NCI-H1930 (cell line): Measurements from ENCODE around the gene FOXP1.
"Not testable (repeated sequence)": the region's sequence is repeated elsewhere in the genome, so short reads cannot be mapped to it uniquely, and the experiment has no call there.

Experiments used
- DNase-seq, 2 experiments: peaks; one replicate each; lab custom pipeline; 2025; lab: John Stamatoyannopoulos, UW

The FOXP1 gene

DNA sequence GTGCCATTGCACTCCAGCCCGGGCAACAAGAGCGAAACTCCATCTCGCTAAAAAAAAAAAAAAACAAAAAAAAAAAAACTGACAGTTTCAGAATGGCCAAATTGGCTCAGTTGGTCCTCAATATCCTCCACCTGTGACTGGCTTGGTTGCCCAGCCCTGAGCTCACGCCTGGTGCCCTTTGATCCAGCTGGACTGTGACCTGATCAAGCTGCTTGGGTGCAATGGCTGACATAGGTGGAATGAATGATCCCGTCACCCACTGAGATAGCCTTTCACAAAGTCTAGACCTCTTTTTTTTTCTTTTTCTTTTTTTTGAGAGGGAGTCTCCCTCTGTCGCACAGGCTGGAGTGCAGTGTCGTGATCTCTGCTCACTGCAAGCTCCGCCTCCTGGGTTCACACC is 254.6 kb downstream of the FOXP1 start:
- no peak for DNase-seq

- no peak for DNase-seq
Observed at GRCh38 chr3:71327936-71328335, 255.6 kb downstream of the FOXP1 start.

GRCh38 chr3:71325715-71326114 is 257.8 kb downstream of the FOXP1 start:
- DNase-seq: no peak

DNA sequence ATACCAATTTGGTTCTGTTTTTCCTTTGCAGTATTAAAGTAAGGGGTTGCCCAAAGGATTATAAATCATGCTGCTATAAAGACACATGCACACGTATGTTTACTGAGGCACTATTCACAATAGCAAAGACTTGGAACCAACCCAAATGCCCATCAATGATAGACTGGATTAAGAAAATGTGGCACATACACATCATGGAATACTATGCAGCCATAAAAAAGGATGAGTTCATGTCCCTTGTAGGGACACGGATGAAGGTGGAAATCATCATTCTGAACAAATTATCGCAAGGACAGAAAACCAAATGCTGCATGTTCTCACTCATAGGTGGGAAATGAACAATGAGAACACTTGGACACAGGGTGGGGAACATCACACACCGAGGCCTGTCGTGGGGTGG is 259.3 kb downstream of the FOXP1 start:
- DNase-seq: not testable (repeated sequence)

DNA sequence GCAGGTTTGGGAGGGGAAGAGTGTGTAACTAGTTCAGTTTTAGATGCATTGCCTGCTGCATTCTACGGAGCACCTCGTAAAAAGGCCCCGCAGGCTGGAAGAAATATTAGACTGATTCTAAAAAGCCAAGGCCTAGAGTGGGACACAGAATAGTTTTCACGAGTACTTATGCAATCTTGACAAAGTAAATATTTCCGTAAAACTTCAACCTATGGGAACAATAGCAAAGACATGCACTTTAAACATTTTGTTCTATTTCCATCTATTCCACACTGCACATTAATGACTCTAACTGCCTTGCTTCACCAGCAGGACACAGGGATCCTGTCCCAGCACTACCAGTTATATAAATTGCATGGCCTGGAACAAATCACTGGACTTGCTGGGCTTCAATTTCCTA is 260.0 kb downstream of the FOXP1 start:
- no peak for DNase-seq

- no peak for DNase-seq
Observed at GRCh38 chr3:71322154-71322553, 261.4 kb downstream of the FOXP1 start.

DNA sequence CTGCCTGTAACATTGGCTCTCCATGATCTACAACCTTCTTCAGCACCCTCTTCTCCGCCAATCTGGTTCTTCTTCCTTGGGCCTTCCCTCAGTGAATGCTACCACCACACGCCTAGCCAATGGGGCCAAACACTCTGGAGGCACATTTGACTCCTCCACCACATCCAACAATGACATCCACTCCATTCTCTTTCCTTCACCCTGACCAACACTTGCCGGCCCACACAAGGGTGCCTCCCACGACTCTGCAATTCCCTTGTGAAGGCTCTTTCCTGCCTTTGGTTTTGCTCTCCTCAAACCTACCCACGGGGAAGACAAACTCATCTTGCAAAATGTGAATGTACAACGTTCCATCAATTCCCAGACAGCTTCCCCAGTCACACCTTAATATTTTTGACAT is 263.8 kb downstream of the FOXP1 start:
- DNase-seq: no peak

- DNase-seq: no peak
Observed at GRCh38 chr3:71318458-71318827, 265.1 kb downstream of the FOXP1 start.

DNA sequence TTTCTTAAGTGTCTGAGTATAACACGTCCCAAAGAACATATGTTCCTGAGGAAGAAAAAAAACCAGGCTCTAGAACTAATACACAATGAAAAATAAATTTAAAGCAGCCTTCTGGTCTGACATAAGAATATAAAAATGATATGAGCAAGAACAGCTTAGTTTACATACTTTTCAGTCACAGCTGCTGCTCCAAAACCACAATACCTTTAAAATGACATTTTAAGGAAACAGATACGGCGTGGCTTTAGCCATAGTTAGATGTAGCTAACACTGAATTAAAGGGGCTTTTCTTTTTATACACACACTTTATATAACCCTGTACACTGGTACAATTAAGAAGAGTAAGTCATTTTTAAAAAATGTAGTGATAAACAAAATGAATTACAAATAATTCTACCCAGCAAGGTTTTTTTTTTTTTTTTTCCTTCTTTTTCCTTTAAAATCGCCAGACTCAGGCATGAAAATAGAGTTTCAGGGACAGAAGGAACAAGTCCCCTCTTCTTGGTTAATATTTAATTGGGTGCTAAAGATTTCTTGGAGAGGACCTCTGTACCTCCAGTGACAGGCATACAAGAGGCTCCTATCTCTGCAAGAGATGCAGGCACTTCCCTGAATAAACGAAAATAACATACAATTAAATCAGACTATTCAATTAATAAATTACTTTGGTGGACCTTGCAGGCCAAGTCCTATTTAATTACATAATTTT is 265.6 kb downstream of the FOXP1 start:
- DNase-seq: no peak

DNA sequence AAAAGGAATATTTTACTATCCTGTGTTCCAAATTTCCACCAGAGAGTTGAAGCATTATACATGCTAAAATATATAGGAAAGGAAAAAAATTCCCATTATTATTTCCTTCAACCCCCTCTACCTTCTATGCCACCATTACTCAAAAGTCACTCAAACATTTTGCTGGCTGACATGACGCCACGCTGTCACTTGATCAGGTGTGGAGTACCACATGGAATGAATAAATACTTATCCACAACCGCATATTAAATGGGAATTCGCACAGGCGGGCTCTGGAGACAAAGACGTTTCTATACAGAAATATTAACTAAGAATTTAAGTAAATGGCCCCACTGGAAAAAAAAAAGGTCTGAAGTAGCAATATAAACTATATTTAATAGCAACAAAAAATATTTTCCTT is 266.4 kb downstream of the FOXP1 start:
- no peak for DNase-seq

GRCh38 chr3:71316066-71316777 is 267.3 kb downstream of the FOXP1 start:
- no peak for DNase-seq

DNA sequence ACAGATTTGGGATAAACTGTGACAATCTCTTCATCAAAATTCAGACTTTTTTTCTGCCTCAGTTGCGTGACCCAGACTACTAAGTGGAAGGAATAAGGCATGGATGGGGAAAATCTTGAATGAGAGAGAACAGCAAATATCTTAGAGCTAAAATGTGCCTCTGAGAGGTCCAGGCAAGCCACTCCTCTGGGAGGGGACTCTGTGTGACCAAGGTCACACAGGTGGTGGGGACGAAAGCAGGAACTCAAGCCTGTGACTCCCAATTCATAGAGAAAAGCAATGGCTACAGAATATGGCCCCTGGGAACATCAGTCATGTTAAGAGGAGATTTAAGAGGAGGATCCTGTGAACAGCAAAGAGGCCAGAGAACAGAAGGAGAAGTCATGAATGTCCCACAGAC is 268.1 kb downstream of the FOXP1 start:
- DNase-seq: no peak

GRCh38 chr3:71313844-71314243 is 269.7 kb downstream of the FOXP1 start:
- DNase-seq: no peak

DNA sequence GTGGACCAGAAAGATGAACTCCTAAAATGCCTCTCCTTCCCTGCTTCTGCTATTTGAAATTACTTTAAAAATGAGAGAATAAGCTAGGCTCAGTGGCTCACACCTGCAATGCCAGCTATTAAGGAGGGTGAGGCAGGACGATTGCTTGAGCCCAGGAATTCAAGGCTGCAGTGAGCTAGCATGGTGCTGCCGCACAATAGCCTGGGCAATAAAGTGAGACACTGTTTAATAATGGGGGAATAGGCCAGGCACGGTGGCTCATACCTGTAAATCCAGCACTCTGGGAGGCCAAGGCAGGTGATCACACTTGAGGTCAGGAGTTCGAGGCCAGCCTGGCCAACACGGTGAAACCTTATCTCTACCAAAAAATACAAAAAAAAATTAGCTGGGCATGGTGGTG is 271.1 kb downstream of the FOXP1 start:
- DNase-seq: no peak

- DNase-seq: no peak
Observed at GRCh38 chr3:71311661-71312046, 271.9 kb downstream of the FOXP1 start.

DNA sequence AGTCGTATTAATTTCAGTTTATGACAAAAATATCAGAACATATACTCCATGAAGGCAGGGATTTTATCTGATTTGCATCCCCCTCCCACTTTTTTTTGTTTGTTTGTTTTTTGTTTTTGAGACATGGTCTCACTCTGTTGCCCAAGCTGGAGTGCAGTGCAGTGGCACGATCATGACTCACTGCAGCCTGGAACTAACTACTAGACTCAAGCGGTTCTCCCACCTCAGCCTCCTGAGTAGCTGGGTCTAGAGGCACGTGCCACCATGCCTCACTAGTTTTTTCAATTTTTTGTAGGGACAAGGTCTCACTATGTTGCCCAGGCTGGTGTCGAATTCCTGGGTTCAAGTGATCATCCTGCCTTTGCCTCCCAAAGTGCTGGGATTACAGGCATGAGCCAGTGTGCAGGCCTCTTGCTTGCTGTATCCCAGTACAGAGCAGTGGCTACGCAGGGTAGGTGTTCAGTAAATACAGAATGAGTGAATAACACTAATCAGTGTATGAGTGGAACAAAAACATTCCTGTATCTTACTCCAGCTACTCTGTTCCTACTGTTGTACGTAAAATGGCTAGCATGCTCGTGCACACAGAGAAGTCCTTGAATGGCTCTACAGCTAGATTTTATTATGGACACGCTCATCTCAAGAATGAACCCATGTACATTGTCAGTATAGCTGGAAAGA is 272.4 kb downstream of the FOXP1 start:
- DNase-seq: no peak

DNA sequence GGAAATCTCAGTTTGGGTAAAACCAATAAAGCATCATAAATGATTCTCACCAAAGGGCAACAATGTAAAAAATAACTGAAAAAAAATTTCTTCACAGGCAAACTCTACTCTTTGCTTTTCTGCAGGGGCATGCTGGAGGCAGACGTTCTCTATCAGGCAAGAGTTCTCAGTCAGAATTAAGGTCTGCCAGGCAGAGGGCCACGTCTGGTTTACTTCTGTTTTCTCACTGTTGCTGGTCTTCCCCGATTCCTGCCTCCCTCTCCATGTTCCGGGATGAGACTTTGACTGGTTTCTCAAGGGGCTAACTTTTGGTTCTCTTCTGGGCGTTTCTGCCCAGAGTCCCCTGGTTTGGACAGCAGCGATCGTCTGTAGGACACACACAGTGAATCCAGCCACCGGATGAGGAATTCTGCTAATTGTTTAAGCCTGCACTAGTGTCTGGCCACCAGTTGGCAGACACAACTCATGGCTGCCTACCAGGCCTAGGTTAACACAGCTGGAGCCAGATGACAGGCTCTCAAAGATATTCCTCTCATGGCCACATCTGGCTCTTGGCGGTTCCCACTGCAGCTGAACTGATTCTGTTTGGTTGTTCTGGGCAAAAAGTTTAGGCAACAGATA is 273.1 kb downstream of the FOXP1 start:
- no peak for DNase-seq

- DNase-seq: no peak
Observed at GRCh38 chr3:71309886-71310285, 273.6 kb downstream of the FOXP1 start.

- DNase-seq: no peak
Observed at GRCh38 chr3:71309342-71309741, 274.2 kb downstream of the FOXP1 start.

GRCh38 chr3:71308836-71309235 is 274.7 kb downstream of the FOXP1 start:
- no peak for DNase-seq

DNA sequence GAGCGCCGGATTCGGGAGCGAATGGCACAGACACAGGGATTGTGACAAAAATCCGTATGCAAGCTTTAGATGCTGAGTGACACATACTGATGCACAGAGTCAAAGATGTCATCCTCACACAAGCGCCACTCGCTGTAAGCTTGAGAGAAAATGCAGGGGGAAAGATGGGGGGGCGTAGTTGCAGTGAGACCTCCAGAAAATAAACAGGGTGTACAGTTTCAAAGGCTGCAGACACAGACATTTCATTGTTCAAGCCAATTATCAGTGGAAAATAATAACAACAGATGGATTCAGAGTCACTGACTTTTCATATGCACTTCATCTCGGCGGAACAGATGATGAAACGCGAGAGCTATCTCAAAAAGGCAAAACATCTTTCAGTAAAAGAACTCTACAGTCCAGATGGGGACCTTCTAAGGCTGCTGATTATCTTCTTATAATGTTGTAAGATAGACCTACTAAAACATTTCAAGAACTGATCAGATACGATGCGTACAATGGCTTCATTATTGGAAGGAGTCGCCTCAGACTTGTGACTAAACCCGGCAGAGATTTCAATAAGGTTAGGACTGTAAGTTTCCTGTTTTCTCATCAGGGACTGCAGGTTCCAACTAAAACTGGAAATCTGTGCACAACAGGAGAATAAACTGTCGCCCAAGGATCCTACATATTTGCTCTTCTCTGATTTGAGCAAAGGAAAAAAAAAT is 275.4 kb downstream of the FOXP1 start:
- DNase-seq: no peak
